ENCODE results near the gene ECHDC1.
"Not testable (repeated sequence)": the region's sequence is repeated elsewhere in the genome, so short reads cannot be mapped to it uniquely, and the experiment has no call there.

Gene ECHDC1

DNA sequence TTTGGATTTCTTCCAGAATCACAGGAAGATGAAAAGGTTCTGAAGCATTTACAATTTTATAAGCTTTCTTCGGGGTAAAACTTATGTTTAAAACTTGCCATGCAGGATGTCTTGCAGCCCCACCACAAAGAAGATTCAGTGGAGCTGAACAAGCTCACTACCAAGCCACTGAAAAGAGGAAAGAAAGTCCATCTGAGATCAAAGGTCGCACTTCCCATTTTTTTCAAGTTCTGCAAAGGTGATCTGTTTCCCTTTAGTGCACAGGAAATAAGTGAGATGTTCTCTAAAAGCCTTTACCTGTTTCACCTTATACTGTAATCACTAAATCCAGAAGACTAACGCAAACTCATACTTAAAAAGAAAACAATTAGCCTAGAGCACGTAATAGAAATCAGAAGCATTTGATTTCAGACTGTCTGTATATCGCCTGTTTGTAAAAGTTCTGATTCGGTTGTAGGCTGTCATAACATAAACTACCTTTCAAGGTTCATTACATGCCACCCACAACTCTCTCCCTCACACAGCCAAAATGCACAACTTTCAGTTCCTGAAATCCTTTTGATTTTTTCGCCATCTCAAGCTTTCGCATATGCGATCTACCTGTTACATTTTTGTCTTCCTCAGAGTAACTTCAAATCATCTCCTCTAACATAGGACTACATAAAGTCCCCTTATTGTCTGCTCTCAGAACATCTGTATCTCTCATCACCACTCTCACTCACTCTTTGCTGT is 1.8 kb downstream of the ECHDC1 start:
- no peak for DNase-seq

DNA sequence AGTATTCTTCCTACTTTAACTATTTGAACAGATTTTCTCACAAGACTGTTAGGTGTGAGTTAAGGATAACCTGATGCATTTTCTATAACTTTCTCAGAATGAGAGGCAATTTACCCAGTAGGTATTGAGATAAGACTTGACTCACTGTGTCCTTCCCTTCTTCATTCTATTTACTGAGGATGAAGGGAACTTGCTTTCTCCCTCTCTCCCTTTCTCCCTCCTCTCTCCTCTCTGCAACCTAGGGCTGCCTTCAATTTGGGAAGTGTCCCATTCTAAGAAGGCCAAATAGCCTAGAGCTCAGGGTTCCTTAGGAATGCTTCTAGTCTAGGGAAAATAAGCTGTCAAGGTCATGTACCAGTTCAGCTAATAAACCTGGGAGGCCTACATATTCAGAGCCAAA is 3.2 kb downstream of the ECHDC1 start:
- DNase-seq, result no peak

DNA sequence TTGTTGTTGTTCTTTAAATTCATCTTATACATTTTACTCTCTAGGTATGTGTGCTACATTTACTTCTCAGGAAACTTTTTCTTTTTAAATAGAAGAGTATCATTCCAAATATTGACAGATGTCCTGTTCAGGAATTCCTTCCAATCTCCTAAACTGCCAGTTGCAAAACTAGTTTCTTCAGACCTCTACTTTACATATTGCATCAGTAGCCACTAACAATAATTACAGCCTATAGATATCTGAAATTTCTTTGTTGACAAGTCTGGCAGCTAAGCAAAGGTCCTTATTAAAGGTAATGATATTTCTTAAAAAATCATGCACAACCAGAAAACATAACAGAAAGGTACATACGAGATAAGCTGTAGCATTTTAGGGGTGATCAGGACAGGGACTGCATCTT is 4.5 kb downstream of the ECHDC1 start:
- no peak for DNase-seq

GRCh38 chr6:127332383-127332961 is 10.9 kb downstream of the ECHDC1 start:
- DNase-seq, result no peak

DNA sequence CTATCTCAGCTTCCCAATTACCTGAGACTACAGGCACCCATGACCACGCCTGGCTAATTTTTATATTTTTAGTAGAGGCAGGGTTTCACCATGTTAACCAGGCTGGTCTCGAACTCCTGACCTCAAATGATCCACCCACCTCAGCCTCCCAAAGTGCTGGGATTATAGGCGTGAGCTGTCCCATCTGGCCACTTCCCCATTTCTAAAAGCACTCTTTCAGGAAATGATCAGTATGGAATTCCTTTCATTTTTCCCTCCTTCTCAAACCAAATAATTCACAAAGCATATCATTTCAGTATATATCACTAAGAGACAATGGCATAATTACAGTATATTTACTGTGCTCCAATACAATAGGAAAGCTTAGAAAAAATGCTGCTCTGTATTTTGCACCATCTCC is 12.2 kb downstream of the ECHDC1 start:
- DNase-seq, result not testable (repeated sequence)

GRCh38 chr6:127328043-127328609 is 15.3 kb downstream of the ECHDC1 start:
- DNase-seq, result no peak

- no peak for DNase-seq
Observed at GRCh38 chr6:127319686-127320085, 23.7 kb downstream of the ECHDC1 start.

DNA sequence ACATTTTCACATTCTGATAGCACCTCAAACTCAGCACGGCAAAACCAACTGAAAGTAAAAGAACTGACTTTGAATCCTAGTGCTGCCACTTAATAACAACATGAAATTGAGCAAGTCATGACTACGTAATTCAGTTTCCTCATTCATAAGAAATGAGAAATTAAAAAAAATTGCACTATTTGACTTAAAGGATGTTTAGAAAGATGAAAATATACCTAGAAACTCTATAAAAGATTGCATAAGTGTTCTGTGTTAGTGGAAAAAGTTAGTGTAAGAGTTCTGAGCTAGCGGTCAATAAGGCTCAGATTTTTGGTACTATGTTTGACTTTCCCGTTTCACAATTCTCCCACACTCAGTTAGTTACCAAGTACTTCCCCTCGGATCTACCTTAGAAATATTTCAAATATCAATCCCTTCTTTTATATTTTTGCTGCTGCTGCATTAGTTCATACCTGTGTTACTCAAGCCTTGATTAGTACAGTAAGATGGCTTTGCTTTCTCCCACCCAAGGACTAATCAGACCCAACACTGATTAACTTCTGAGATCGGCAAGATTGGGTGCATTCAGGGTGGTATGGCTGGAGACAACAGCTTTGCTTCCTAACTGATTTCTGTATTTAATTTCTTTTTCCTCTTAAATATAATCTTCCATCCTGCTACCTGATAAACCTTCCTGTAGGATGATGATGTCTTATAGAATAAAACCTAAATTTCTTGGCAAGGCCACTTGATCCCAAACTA is 25.9 kb downstream of the ECHDC1 start:
- DNase-seq, result no peak

DNA sequence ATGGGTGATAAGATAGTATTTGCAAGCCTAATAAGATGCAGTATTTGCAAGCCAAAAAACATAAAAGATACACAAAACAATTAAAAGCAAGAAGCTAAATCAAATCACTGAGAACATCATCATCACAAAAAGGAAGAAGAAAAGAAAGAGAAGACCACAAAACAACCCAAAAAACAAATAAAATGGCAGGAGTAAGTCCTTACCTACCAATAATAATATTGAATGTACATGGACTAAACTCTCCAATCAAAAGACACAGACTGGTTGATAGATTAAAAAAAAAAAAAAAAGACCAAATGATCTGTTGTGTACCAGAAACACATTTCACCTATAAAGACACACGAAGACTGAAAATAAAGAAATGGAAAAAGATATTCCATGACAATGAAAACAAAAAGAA is 37.7 kb downstream of the ECHDC1 start:
- DNase-seq, result no peak

- no peak for DNase-seq
Observed at GRCh38 chr6:127303917-127304316, 39.5 kb downstream of the ECHDC1 start.

GRCh38 chr6:127302728-127303660 is 40.4 kb downstream of the ECHDC1 start:
- peak; percentile 62 for DNase-seq

DNA sequence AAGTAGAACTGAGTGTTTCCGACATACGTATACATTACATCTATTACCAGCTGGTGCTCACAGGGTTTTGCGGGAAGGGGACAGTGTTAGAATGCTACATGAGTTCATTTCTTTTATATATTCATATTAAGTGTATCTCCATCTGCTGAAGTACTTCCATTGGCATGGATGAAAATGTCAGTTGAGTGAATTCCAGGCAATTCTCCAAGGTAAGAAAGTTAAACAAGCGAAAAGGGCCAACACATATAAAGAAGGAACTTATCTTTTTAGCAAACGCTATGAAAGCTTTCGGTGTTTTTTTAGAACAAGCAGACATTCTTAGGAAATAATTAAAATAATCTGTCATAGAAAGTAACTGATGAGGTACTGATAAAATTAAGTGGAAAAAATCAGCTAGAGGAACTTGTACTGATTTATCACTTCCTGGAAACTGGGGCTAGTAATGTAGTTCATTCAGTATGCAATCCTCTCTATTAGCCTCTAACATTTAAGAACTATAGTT is 42.2 kb downstream of the ECHDC1 start:
- no peak for DNase-seq

DNA sequence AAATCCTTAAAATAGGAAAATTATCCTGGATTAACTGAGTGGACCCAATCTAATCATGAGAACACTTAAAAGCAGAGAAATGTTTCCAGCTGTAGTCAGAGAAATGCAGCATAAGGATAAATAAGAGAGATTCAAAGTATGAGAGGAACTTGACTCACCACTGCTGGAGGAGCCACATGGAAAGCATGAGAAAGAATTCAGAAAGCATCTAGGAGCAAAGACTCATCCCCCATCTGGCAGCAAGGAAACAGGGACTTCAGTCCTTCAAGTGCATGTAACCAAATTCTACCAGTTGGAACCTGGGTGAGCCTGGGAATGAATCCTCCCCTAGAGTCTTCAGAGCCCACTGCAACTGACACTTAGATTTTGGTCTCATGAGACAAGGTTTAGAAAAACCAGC is 43.0 kb downstream of the ECHDC1 start:
- DNase-seq, result no peak

DNA sequence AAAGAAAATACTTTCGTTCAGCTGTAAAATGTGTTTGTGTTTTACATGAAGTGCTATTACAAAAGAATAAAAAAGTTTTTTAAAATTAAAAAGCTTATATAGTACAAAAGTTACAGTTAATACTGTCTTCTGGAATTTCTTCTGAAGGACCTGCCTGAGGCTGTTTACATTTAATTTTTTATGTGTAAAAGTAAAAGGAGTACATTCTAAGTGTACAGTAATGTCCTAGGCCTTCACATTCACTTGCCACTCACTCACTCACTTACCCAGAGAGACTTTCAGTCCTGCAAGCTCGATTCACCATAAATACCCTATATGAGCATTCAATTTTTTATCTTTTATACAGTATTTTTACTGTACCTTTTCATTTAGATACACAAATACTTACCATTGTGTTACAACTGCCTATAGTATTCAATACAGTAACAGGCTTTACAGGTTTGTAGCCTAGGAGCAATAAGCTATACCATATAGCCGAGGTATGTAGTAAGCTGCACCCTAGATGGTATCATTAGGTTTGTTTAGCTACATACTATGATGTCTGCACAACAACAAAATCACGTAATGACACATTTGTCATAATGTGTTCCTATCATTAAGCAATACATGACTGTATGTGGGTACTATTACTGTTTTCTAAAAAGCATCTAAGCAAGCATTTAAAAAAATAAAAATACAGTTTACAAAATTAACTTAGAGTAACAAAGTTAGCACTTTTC is 43.7 kb downstream of the ECHDC1 start:
- no peak for DNase-seq

- DNase-seq, result no peak
Observed at GRCh38 chr6:127298475-127298874, 44.9 kb downstream of the ECHDC1 start.

GRCh38 chr6:127297502-127298070 is 45.8 kb downstream of the ECHDC1 start:
- DNase-seq, result no peak

DNA sequence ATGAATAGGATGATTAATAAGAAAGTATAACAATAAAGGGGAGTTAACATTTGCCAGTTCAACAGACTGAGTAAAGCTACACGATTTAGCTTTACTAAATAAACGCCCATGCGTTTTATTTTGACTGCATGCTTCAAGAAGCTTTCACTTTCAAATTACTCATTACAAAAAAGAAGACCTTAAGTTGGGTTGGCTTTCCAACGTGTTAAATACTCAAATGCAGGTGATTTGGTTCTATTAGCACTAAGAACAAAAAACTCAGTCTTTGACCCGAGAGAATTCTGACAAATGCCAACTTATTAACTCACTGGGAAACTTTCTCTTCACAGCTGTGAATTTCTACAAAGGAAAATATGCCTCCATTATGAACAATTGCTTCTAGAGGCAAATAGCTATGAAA is 51.9 kb downstream of the ECHDC1 start:
- DNase-seq, result no peak

GRCh38 chr6:127290391-127291265 is 52.8 kb downstream of the ECHDC1 start:
- no peak for DNase-seq

GRCh38 chr6:127289934-127290333 is 53.5 kb downstream of the ECHDC1 start:
- DNase-seq, result no peak

DNA sequence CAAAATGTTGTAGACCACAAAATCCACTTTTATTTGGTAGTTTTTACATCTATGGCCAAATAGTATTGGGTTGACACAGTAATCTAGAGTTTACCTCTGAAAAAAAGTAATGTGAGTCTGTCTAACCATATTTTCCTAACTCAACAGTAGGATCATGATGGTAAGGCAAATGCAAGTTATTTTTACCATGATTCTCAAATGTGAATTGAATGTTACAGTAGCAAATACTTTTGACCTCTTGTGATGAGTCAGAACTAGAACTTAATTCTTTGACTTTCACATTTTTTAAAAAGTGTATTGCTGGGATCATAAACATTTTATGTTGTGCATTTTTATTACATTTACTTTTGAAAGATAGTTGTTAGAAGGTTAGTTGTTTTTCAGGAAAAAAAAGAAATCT is 54.7 kb downstream of the ECHDC1 start:
- no peak for DNase-seq

Measured in DMS53 (cell line).